ENCODE measurements around the gene AUTS2.

The AUTS2 gene

GRCh38 chr7:69691734-69692133 is 93.5 kb downstream of the AUTS2 start:
- DNase-seq, result no peak

- no peak for DNase-seq
These were observed 94.3 kb downstream of the AUTS2 start for GRCh38 chr7:69692611-69693010.

- DNase-seq, result no peak
These were observed 94.8 kb downstream of the AUTS2 start for GRCh38 chr7:69693042-69693441.

- no peak for DNase-seq
These were observed 97.8 kb downstream of the AUTS2 start for GRCh38 chr7:69696054-69696591.

GRCh38 chr7:69696686-69697685 is 98.7 kb downstream of the AUTS2 start:
- DNase-seq, result no peak

DNA sequence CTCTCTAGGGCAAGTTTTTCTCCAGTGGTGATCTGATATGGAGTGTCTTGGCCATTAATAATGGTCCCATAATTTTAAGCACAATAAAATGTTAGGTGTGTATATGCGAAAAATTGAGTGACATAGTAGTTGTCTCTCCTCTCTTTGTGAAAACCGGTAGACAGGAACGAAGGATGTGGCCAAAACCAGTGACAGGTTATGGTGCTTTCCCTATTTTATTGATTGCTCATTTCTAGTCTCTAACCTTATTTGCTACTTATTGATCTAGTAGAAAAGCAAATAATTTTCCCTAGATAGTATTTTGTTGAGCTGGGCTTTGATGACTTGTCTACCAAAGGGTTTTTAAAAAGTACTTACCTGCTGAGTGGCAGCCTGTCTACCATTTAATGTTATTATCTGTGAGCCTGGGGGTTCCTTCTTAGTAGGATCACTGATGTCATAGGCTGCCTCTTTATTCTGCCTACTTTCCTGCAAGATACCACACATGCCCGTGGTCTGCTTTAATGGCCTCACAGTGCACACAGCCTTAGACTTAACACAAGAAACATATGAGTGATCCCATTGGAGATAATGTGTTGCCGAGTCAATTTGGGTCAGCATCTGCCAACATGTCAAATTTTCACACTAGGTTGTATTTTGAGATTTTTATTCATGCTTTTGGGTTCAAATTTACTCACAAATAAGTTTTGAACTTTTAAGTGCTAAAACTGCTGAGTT is 100.0 kb downstream of the AUTS2 start:
- no peak for DNase-seq

GRCh38 chr7:69699931-69700330 is 101.7 kb downstream of the AUTS2 start:
- DNase-seq, result no peak

DNA sequence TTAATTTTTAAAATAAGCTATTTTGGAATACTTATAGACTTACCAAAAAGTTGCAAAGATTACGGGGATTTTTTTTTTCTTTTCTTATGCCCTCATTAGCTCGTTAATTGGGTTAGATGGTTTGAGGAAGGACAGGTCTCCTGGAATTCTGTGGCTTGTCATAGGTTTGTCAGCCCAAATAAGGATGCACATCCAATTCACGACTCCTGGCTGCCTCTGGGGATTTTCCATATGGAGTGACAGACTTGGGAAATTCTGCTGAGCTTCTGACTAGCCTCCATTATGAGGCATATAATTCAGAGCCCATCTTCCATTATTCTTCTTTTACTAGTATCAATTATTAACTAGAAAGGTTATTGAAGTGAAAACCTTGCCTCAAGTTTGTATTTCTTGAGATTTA is 102.1 kb downstream of the AUTS2 start:
- DNase-seq, result no peak

GRCh38 chr7:69701288-69701687 is 103.0 kb downstream of the AUTS2 start:
- DNase-seq, result no peak

DNA sequence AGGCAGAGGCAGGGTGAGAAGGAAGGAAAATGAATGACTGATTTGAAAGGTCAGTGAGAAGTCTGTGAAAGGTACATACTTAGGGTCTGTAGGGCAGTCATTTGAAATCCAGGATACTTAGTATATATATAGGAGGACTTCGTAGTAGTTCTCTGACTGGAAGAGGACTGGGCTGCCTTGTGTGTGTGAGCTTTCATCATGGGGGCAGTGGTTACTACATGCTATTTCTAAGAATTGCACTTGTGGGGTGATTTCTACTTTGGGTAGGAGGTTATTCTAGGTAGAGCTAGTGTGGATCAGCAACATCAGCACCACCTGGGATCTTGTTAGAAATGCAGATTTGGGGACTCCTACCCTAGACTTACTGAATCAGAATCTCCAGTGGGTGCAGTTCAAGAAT is 104.1 kb downstream of the AUTS2 start:
- no peak for DNase-seq

GRCh38 chr7:69703099-69703498 is 104.8 kb downstream of the AUTS2 start:
- no peak for DNase-seq

GRCh38 chr7:69706070-69706469 is 107.8 kb downstream of the AUTS2 start:
- no peak for DNase-seq

- no peak for DNase-seq
These were observed 110.6 kb downstream of the AUTS2 start for GRCh38 chr7:69708857-69709256.

DNA sequence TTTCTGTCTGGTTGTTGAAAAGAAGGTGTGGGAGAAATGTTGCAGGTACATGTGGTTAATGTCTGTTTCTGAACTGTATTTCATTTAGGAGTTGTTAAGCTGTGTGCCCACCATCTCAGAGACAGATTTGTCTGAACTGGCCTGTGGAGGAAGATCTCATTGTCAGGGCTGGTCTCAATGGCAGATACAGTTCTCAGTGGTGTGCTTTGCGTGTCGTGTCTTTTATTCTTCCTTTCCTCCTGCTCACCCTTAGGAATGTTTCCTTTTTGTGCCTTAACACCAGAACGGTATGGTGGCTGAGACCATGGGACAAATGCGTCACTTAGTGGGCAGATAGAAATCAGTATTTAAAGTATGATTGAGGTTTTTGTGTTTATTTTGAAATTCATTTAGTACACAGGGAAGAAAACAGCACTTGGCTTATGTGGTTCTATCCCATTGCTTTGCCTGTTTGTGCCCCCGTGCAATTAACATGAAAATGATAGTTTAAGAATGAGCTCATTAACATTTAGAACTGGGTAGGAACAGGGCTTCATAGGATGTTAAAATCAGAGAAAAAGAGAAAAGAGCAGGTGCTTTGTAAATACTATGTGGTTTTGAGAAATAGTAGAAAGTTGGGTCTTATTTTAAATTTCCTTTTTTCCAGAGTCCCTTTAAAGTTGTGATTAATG is 112.6 kb downstream of the AUTS2 start:
- no peak for DNase-seq

GRCh38 chr7:69714886-69715576 is 116.8 kb downstream of the AUTS2 start:
- DNase-seq, result no peak

- no peak for DNase-seq
These were observed 118.9 kb downstream of the AUTS2 start for GRCh38 chr7:69717221-69717620.

- no peak for DNase-seq
These were observed 121.4 kb downstream of the AUTS2 start for GRCh38 chr7:69719717-69720116.

GRCh38 chr7:69722843-69723242 is 124.6 kb downstream of the AUTS2 start:
- DNase-seq, result no peak

DNA sequence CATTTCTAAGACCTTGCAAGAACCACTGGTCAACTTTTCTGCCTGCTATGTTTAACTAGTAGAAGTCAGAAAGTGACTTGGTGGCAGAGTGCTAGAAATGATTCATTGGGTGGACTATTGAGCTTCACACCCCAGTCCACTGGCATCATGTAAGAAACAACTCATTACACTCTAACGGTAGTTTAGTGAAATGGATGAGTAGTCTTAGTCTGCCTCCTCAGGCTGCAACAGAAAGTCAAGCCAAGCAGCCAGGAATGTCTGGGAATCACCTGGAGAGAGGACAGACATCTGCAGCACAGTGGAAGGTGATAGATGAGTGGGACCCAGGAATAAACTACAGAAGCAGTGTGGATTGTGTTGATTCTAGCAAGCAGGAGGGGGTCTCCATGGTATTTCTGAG is 125.4 kb downstream of the AUTS2 start:
- DNase-seq, result no peak

DNA sequence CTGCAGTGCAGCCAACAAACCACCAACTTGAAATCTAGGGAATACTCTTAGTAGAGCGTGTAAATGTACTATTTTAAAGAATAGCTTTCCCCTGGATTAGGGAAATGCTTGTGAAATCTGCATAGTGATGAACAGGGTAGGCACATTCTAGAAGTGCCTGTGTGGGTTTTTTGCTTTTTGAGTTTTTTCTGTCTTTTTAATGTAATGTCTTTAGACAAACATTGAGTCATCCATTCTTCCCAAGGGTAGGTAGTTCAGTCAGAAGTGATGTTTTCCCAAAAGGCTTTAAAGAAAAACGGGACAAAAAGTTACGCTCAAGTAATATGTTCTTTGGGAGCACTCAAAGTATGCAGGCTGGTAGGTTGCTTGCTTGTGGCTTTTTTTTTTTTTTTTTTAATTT is 130.0 kb downstream of the AUTS2 start:
- no peak for DNase-seq

- no peak for DNase-seq
These were observed 133.9 kb downstream of the AUTS2 start for GRCh38 chr7:69732203-69732602.

DNA sequence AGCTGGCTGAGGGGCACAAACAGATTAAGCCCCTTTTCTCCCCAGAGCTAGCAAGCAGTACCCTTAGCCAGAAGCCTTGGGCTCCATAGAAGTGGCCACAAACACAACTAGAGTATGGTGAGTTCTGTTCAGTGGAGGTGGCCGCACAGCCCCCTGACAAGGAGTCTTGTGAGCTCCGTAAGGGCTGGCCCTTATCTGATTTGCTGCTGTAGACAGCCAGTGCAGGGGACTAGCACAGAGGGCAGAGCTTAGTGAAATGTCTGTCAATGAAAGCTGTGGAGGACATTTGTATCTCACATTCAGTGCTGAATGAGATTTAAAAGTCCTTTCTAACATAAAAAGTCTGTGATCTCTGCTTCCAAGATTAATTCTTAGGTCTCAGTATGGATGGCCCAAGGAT is 137.3 kb downstream of the AUTS2 start:
- DNase-seq, result no peak

All from NCI-H748 treated with DMSO at 0.1 percent for 48 hours (cell line).